Stomach (tissue), 9 donors: ENCODE results near the gene ALKBH8. TPM values are rescaled to one million over a fixed set of nuclear protein-coding genes. Genes with fewer than 3 reads are reported as not detected.

Source experiments
- DNase-seq, 2 donors: peaks; one replicate each; pipeline versions ENCODE4 v3.0.0 to v3.0.0-alpha.2; 2013 to 2019
- H3K27ac ChIP-seq, 5 donors: fragments of 200-600 bp in 4 of 5; sonication (generic) in 4 of 5; one replicate each; pipeline ENCODE4 v1.5.1; 2013 to 2019; ENCODE audit warnings: mild to moderate bottlenecking in 1 of 5, moderate library complexity in 1 of 5
- H3K27me3 ChIP-seq, 3 donors: fragments of 200-600 bp; sonication (generic); one replicate each; pipeline ENCODE4 v1.5.1; 2017 to 2019; ENCODE audit warnings: mixed run types in 1 of 3
- H3K36me3 ChIP-seq, 4 donors: fragments of 200-600 bp; sonication (generic); 1 replicate in 3 of 4; 2 replicates in 1 of 4; pipeline ENCODE4 v1.5.1; 2016 to 2019
- H3K4me1 ChIP-seq, 4 donors: fragments of 200-600 bp; sonication (generic); one replicate each; pipeline ENCODE4 v1.5.1; 2016 to 2019
- H3K4me3 ChIP-seq, 4 donors: fragments of 200-600 bp; sonication (generic) in 3 of 4; one replicate each; pipeline ENCODE4 v1.5.1; 2016 to 2019; ENCODE audit warnings: mild to moderate bottlenecking in 1 of 4
- H3K9me3 ChIP-seq, 4 donors: fragments of 200-600 bp; sonication (generic); one replicate each; pipeline ENCODE4 v1.5.1; 2016 to 2019
- EP300 ChIP-seq: sonication (generic); formaldehyde crosslinking; IDR thresholded peaks from one replicate; pipeline ENCODE4 v1.6.1; 2017; ENCODE audit warnings: antibody characterized with exemption
- POLR2A ChIP-seq, 4 donors: fragments of 450-650 bp; IDR thresholded peaks; one replicate each; pipeline ENCODE4 v1.6.1; 2016; ENCODE audit warnings: antibody characterized with exemption in 4 of 4, control low read depth in 2 of 4, mild to moderate bottlenecking in 1 of 4, moderate library complexity in 1 of 4
- POLR2AphosphoS5 ChIP-seq, 3 donors: sonication (generic); formaldehyde crosslinking; IDR thresholded peaks; one replicate each; pipeline ENCODE4 v1.6.1; 2016; ENCODE audit warnings: antibody characterized with exemption in 3 of 3
- WGBS, 5 donors: extraction: QIAGEN DNeasy Blood & Tissue Kit in 3 of 5; methylation state at CpG; one replicate each; pipeline versions ENCODE4 v1.1.5 to v1.1.7; 2013 to 2018; 5-methylcytosine and 5-hydroxymethylcytosine counted together
- intact Hi-C: fragments of 100-400 bp; cut with DNase I; formaldehyde crosslinking; loops from one replicate; pipeline ENCODE4 v1.15.1; 2023; ENCODE audit warnings: low total_unique reads
- polyA plus RNA-seq, 3 donors: library from polyadenylated mRNA; stranded (reverse); fragments of 200-250 nt; gene quantifications; one replicate each; pipeline ENCODE4 v1.2.3, GENCODE V29; 2013
- total RNA-seq, 5 donors: library from RNA; depleted of rRNA; stranded (reverse); fragments of >200 nt; gene quantifications; one replicate each; pipeline versions ENCODE4 v1.1.0 to v1.2.3, GENCODE V29; 2014 to 2016
- TF ChIP-seq, protein P1 (sequence below), 7 experiments: fragments of 450-650 bp in 4 of 7; fragments of 200-600 bp in 3 of 7; sonication (generic) in 3 of 7; IDR thresholded peaks; one replicate each; pipeline ENCODE4 v1.5.1; 2016 to 2019; ENCODE audit warnings: antibody characterized with exemption in 7 of 7, control low read depth in 2 of 7, mild to moderate bottlenecking in 1 of 7
- donor health status: healthy with polysubstance abuse.
- donor health status: Bipolar disorder and iron deficiency.
- donor health status: healthy.

The ALKBH8 gene
- total and polyA plus RNA-seq, 8 donors, result 0.87 to 28.0 (median 4.1) TPM

DNA sequence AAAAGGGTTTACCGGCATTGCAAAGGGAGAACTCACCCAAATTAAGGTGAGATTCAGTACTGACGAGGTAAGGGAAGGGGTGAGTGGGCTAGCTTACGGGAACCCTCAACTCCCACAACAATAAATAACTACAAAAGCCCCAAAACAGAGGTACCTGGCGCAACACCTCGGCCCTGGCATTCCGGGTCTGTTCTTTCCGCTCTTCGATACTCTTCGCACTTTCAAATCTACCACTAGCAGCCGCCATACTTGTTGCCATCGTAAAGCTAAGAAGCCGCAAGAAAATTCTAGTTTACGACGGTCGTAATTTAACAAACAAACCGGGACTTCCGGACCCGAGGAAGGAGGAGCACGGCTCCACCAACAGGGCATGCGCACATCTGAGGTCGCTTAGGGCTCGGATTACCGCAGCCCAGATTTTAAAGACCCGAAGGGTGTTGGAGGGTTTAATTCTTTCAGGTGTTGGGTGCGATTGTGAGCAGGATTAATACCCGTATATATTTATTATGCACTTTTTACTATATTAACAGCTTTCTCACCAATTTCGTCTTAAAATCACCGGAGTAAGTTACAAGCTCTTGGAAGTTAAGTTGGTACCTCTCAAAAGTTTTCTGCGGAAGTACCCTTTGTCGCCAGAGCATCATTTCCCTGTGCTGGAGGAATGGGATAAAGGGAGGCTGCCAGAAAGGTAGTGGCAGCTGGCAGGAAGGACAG is 107.8 kb downstream of the ALKBH8 start, which contains the start of gene CWF19L2:
TSS of gene CWF19L2 (minus strand) at position 268 of the 714 bp plus-strand sequence. CDS start at position 259, 9 bp downstream.
- peak; percentile 88 to 97 for DNase-seq
- H3K9me3 ChIP-seq, result no peaks in the 10 kb centered on the region
- peaks cover 0 to 23% (median 19%) of the 10 kb centered on the region in 4 donors for H3K4me1 ChIP-seq
- intact Hi-C loops, result no loop called here
- H3K36me3 ChIP-seq, result peaks cover 11 to 28% (median 19%) of the 10 kb centered on the region in 4 donors
- H3K27me3 ChIP-seq, result no peaks in the 10 kb centered on the region
- 0 to 1% (median 0%) methylated on average over 30 of the region's 30 CpGs for WGBS, 5 donors
- peak within 1 kb of the TSS; percentile 51 to 82 (median 71) for H3K27ac ChIP-seq
- TF ChIP-seq EP300, result no peak
- peak; percentile 65 to 81 (median 69) for TF ChIP-seq POLR2AphosphoS5 (IDR thresholded peaks at IDR 0.05)
- TF ChIP-seq POLR2A (IDR thresholded peaks at IDR 0.05), result no peak
- TF ChIP-seq, protein P1, sequence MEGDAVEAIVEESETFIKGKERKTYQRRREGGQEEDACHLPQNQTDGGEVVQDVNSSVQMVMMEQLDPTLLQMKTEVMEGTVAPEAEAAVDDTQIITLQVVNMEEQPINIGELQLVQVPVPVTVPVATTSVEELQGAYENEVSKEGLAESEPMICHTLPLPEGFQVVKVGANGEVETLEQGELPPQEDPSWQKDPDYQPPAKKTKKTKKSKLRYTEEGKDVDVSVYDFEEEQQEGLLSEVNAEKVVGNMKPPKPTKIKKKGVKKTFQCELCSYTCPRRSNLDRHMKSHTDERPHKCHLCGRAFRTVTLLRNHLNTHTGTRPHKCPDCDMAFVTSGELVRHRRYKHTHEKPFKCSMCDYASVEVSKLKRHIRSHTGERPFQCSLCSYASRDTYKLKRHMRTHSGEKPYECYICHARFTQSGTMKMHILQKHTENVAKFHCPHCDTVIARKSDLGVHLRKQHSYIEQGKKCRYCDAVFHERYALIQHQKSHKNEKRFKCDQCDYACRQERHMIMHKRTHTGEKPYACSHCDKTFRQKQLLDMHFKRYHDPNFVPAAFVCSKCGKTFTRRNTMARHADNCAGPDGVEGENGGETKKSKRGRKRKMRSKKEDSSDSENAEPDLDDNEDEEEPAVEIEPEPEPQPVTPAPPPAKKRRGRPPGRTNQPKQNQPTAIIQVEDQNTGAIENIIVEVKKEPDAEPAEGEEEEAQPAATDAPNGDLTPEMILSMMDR (IDR thresholded peaks at IDR 0.05), result peak in 1 of 7 experiments; percentile 8
- peak within 1 kb of the TSS; percentile 68 to 76 (median 72) for H3K4me3 ChIP-seq

DNA sequence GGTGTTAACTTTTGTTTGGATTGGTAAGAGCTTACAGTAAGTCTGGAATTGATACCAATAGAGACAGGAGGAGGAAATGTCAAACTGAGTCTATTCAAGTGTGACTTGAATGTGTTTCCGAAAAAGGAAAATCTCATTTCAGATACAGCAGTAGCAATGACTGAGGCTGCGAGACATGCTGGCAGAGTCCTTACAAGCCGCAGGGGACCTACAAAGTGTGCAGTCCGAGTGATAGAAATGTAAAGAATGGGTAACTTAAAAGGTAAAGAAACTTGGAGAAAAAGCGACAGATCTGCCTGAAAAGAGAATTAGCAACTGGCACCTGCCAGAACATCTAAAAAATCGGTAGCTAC is 108.4 kb downstream of the ALKBH8 start:
- intact Hi-C loops, result no loop called here
- peak in 1 of 2 donors; percentile 13 for DNase-seq
- H3K4me1 ChIP-seq, result peaks cover 0 to 23% (median 19%) of the 10 kb centered on the region in 4 donors
- H3K9me3 ChIP-seq, result no peaks in the 10 kb centered on the region
- H3K36me3 ChIP-seq, result peaks cover 11 to 33% (median 25%) of the 10 kb centered on the region in 4 donors
- WGBS, 5 donors, result 0 to 1% (median 0%) methylated on average over 6 of the region's 6 CpGs
- peak overlapping the region; percentile 68 to 76 (median 72) for H3K4me3 ChIP-seq
- no peaks in the 10 kb centered on the region for H3K27me3 ChIP-seq
- peak overlapping the region; percentile 51 to 82 (median 71) for H3K27ac ChIP-seq
- TF ChIP-seq POLR2A (IDR thresholded peaks at IDR 0.05) (no peak), EP300 (no peak), POLR2AphosphoS5 (IDR thresholded peaks at IDR 0.05) (no peak)
- TF ChIP-seq, protein P1 (IDR thresholded peaks at IDR 0.05), result no peak

- Histone ChIP-seq H3K4me3 (no peak overlapping the region), H3K9me3 (no peaks in the 10 kb centered on the region), H3K27ac (no peak overlapping the region), H3K4me1 (peaks cover 0 to 23% (median 19%) of the 10 kb centered on the region in 4 donors), H3K36me3 (peaks cover 11 to 47% (median 38%) of the 10 kb centered on the region in 4 donors), H3K27me3 (no peaks in the 10 kb centered on the region)
- 93 to 100% (median 97%) methylated on average over 4 to 5 of the region's 5 CpGs for WGBS, 5 donors
- intact Hi-C loops, result no loop called here
- DNase-seq, result no peak
- TF ChIP-seq EP300 (no peak), POLR2AphosphoS5 (IDR thresholded peaks at IDR 0.05) (no peak), POLR2A (IDR thresholded peaks at IDR 0.05) (no peak)
- TF ChIP-seq, protein P1 (IDR thresholded peaks at IDR 0.05), result no peak
Measured at GRCh38 chr11:107453594-107454286, 111.8 kb downstream of the ALKBH8 start.

Other genes starting within 250 kb of the ALKBH8 start
- gene CWF19L2, start 107.9 kb downstream of the ALKBH8 start, total RNA-seq, result 10 to 100 TPM; 28.0 to 44.3 (median 38.8) TPM
- 10 to 100 TPM in 1 of 3 donors, 1 to 10 TPM in 2; 5.7 to 89.8 (median 7.2) TPM for gene CWF19L2, start 107.9 kb downstream of the ALKBH8 start, polyA plus RNA-seq
- 1 to 10 TPM in 1 of 5 donors, not detected in 4; 1.1 TPM for gene ELMOD1, start 25.4 kb upstream of the ALKBH8 start, total RNA-seq
- gene ELMOD1, start 25.4 kb upstream of the ALKBH8 start, polyA plus RNA-seq, result under 1 TPM in 2 of 3 donors, not detected in 1; 0.15 to 0.31 TPM
- not detected for gene SLN, start 146.3 kb upstream of the ALKBH8 start, total RNA-seq
- gene SLN, start 146.3 kb upstream of the ALKBH8 start, polyA plus RNA-seq, result 1 to 10 TPM in 1 of 3 donors, not detected in 2; 5.3 TPM